ENCODE measurements around the gene PCAT6.

The PCAT6 gene

GRCh38 chr1:202852163-202852904, 41.6 kb downstream of the PCAT6 start:
- DNase-seq, result peak; percentile 58

GRCh38 chr1:202854787-202855186, 44.0 kb downstream of the PCAT6 start:
- DNase-seq, result no peak

- DNase-seq, result no peak
These were observed 45.3 kb downstream of the PCAT6 start for GRCh38 chr1:202856014-202856413.

- DNase-seq, result no peak
These were observed 46.4 kb downstream of the PCAT6 start for GRCh38 chr1:202857136-202857610.

GRCh38 chr1:202858331-202858730, 47.6 kb downstream of the PCAT6 start:
- peak; percentile 54 for DNase-seq

- no peak for DNase-seq
These were observed 48.1 kb downstream of the PCAT6 start for GRCh38 chr1:202858789-202859414.

- DNase-seq, result no peak
These were observed 50.1 kb downstream of the PCAT6 start for GRCh38 chr1:202860744-202861419.
